Karpas-422 (cell line): ENCODE results near the gene NCKAP5L. TPM values are rescaled to one million over a fixed set of nuclear protein-coding genes. Genes with fewer than 3 reads are reported as not detected.

Experiments
- DNase-seq: peaks from one replicate; pipeline ENCODE4 v3.0.0-alpha.2; 2015
- H2AFZ ChIP-seq: fragments of 200-600 bp; sonication (generic); 2 replicates; pipeline ENCODE4 v1.6.1; 2014; ENCODE audit warnings: antibody characterized with exemption, low read length, mixed read lengths
- H3K27ac ChIP-seq: fragments of 200-600 bp; sonication (generic); 2 replicates; pipeline ENCODE4 v1.5.1; 2014; ENCODE audit warnings: mild to moderate bottlenecking, low read length, moderate library complexity
- H3K27me3 ChIP-seq: fragments of 200-600 bp; sonication (generic); 2 replicates; pipeline ENCODE4 v1.6.1; 2014; ENCODE audit warnings: low read length, mixed read lengths
- H3K36me3 ChIP-seq: fragments of 200-600 bp; sonication (generic); 2 replicates; pipeline ENCODE4 v1.6.1; 2014; ENCODE audit warnings: low read length, mixed read lengths; ENCODE audit not compliant: insufficient read depth
- H3K4me1 ChIP-seq: fragments of 200-600 bp; sonication (generic); 2 replicates; pipeline ENCODE4 v1.6.1; 2014; ENCODE audit warnings: mild to moderate bottlenecking, low read length, mixed read lengths
- H3K4me2 ChIP-seq: fragments of 200-600 bp; sonication (generic); 2 replicates; pipeline ENCODE4 v1.6.1; 2014; ENCODE audit warnings: low read length, low read depth, mild to moderate bottlenecking; ENCODE audit not compliant: poor library complexity, severe bottlenecking
- H3K4me3 ChIP-seq: fragments of 200-600 bp; sonication (generic); 2 replicates; pipeline ENCODE4 v1.5.1; 2014; ENCODE audit warnings: mild to moderate bottlenecking, antibody characterized with exemption, low read length, mixed read lengths
- H3K79me2 ChIP-seq: fragments of 200-600 bp; sonication (generic); 2 replicates; pipeline ENCODE4 v1.6.1; 2014; ENCODE audit warnings: mild to moderate bottlenecking, low read length, mixed read lengths
- H3K9ac ChIP-seq: fragments of 200-600 bp; sonication (generic); 2 replicates; pipeline ENCODE4 v1.6.0; 2014; ENCODE audit warnings: low read length
- H3K9me2 ChIP-seq: fragments of 200-600 bp; sonication (generic), shearing (Covaris generic); replicated peaks from 2 replicates; pipeline ENCODE4 v1.6.0; 2014; ENCODE audit warnings: mild to moderate bottlenecking, low read length, moderate library complexity; ENCODE audit not compliant: insufficient read depth
- H3K9me3 ChIP-seq: fragments of 300-700, 200-600 bp; sonication (generic); 2 replicates; pipeline ENCODE4 v1.6.1; 2014; ENCODE audit warnings: low read length, mixed read lengths
- H4K20me1 ChIP-seq: fragments of 200-600 bp; sonication (generic); 2 replicates; pipeline ENCODE4 v1.6.1; 2014; ENCODE audit warnings: mild to moderate bottlenecking, antibody characterized with exemption, low read length, low read depth; ENCODE audit not compliant: insufficient read depth
- total RNA-seq: library from RNA; depleted of rRNA; stranded (reverse); fragments of >200 nt; shearing (Covaris generic); gene quantifications from 2 replicates; pipeline ENCODE4 v1.2.3, GENCODE V29; 2014; ENCODE audit warnings: low replicate concordance

Gene NCKAP5L
- total RNA-seq, 1 experiment from 2014 or later: 17.3 TPM

DNA sequence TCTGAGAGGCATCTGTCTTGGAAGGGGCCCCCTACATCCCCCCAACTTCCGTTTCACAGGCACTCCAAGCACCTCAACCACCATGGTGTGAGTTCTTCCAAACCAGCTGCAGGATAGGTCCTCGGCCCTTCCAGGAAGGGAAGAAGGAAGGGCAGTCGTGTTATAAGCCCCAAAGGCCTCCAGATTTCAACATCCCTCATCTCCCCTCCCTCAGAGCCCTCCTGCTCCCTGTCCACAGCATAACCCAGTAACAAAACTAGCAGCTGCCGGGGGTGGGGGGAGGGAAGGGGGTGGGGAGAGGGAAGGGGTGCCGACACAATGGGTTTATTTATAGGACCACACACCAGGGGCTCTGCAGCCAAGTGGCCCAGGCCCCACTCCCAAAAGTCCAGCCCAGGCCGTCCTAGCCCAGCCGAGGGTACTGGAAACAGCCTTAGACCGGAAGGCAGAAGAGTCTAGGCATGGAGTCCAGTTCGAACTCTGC, 18.3 kb downstream of the NCKAP5L start:
- Histone ChIP-seq H3K9me2 (no peaks in the 10 kb centered on the region), H3K9me3 (no peaks in the 10 kb centered on the region), H3K9ac (no peak overlapping the region), H3K4me2 (no peak overlapping the region), H2AFZ (no peak overlapping the region), H4K20me1 (no peaks in the 10 kb centered on the region), H3K4me3 (no peak overlapping the region), H3K4me1 (peaks cover 40% of the 10 kb centered on the region), H3K36me3 (peaks cover 2% of the 10 kb centered on the region; the same call in 1 of the 2 replicates), H3K79me2 (peaks cover 46% of the 10 kb centered on the region), H3K27ac (no peak overlapping the region), H3K27me3 (no peaks in the 10 kb centered on the region)
- DNase-seq: no peak

DNA sequence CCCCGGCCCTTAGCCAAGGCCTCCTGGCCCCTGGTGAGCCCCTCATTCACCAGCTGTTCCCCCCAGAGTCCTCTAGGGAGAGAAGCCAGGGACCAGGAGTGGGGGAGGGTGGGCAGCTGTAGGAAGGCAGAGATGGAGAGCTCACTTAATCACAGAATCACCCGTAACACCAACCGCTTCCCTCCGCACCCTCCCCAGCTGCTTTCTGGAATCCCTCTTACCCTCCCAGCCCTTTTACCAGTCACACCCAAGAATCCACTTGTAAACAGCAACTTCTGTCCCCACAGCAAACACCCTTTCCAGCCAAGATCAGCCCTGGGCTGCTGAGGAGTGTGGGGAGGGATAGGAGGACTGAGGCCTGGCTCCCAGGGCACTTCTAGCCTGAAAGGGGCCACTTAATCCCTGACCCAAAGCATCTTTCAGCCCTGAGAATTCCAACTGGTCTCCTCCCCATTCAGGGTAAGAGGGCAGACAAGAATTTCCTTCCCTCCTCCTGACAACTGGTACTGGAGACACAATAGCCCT, 18.8 kb downstream of the NCKAP5L start:
- H3K4me1 ChIP-seq: peaks cover 39% of the 10 kb centered on the region
- H3K4me3 ChIP-seq: no peak overlapping the region
- peaks cover 41% of the 10 kb centered on the region for H3K79me2 ChIP-seq
- H4K20me1 ChIP-seq: no peaks in the 10 kb centered on the region
- H2AFZ ChIP-seq: no peak overlapping the region
- H3K27me3 ChIP-seq: no peaks in the 10 kb centered on the region
- H3K9ac ChIP-seq: no peak overlapping the region
- no peaks in the 10 kb centered on the region for H3K36me3 ChIP-seq
- H3K27ac ChIP-seq: no peak overlapping the region
- no peak overlapping the region for H3K4me2 ChIP-seq
- DNase-seq: no peak
- H3K9me3 ChIP-seq: no peaks in the 10 kb centered on the region
- no peaks in the 10 kb centered on the region for H3K9me2 ChIP-seq

DNA sequence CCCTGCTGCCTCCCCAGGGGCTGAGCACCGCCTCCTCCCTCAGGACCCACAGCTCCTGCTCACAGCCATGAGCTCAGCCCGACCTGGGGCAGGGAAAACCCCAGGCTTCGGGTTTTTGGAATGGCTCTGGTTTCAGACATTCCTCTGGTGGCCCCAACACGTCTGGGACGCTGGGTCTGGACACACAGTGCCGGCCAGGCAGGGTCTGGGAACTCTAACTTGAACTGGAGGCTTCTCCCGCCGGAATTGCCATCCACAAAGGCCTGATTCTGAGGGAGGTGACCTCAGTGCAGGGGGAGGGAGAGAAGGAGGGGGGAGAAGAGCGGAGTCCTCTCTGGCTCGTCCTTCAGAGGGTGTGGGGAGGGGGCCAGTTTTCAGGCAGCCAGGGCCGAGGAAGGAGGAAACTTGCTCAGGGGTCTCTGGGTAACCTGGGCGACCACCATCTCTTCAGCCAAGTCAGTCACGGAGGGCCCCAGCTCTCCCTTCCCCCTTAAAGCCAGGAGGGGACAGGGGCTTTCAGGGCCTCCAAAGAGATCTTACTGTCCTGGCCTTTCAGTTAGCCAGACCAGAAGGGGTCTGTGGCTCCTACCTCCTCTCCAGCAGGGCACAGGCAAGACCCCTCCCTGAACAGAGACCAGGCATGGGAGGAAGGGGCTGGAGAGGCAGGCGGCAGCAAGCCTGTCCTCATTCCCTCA, 19.4 kb downstream of the NCKAP5L start:
- Histone ChIP-seq H3K27me3 (no peaks in the 10 kb centered on the region), H3K9me2 (no peaks in the 10 kb centered on the region), H3K9ac (no peak overlapping the region), H3K4me2 (no peak overlapping the region), H3K27ac (no peak overlapping the region), H3K36me3 (no peaks in the 10 kb centered on the region), H2AFZ (no peak overlapping the region), H3K4me3 (no peak overlapping the region), H4K20me1 (no peaks in the 10 kb centered on the region), H3K9me3 (no peaks in the 10 kb centered on the region), H3K79me2 (peaks cover 40% of the 10 kb centered on the region), H3K4me1 (peaks cover 38% of the 10 kb centered on the region)
- no peak for DNase-seq

DNA sequence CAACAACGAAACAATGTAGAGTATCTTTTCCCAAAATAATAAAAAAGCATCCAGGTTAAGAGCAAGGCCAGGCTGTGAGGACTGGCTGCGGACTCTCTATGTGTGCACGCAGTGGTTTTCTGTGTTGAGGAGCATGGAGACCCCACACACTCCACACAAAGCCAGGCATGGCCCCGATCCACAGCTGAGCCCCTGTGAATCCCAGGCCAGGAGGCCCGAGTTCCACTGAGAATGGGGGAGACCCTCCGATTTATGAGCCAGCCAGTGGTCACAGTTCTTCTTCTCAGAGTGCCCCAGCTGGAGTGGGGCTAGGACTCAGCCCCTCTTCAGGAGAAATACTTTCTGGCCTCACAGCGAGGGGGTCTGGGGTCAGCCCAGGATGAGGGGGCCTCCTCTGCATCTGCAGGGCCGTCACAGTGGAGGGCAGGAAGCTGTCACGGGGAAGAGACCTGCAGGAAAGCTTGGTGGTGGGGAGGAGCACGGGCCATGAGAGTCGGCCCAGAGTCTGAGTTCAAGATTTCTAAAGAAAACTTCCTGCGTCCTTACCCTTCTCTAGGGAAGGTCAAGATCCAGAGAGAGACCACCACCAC, 20.1 kb downstream of the NCKAP5L start:
- no peaks in the 10 kb centered on the region for H3K9me3 ChIP-seq
- H3K9me2 ChIP-seq: no peaks in the 10 kb centered on the region
- H3K4me2 ChIP-seq: no peak overlapping the region
- peaks cover 30% of the 10 kb centered on the region for H3K4me1 ChIP-seq
- no peak overlapping the region for H3K27ac ChIP-seq
- no peaks in the 10 kb centered on the region for H4K20me1 ChIP-seq
- no peak overlapping the region for H3K9ac ChIP-seq
- H3K27me3 ChIP-seq: no peaks in the 10 kb centered on the region
- H3K79me2 ChIP-seq: peaks cover 39% of the 10 kb centered on the region
- DNase-seq: no peak
- no peaks in the 10 kb centered on the region for H3K36me3 ChIP-seq
- H3K4me3 ChIP-seq: no peak overlapping the region
- no peak overlapping the region for H2AFZ ChIP-seq

DNA sequence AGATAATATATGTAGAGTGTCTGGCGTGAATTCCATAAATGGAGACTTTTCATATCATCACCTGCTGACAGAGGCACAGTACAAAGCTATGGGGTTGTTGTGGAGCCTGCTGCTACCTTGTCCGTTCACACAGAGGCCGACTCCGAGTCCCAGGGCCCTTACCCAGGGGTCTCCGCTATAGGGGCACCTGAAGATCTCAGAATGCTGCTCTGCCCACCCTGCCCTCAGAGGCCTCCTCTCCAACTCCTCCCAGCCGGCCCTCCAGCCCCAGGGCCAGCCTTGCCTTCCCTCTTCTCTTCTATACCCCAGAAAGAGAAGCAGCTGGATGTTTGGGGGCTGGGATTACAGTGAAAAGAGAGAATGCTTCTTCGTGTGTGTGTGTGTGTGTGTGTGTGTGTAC, 21.3 kb downstream of the NCKAP5L start:
- no peak overlapping the region for H3K4me3 ChIP-seq
- H3K9me2 ChIP-seq: no peaks in the 10 kb centered on the region
- DNase-seq: no peak
- peaks cover 30% of the 10 kb centered on the region for H3K79me2 ChIP-seq
- H3K36me3 ChIP-seq: no peaks in the 10 kb centered on the region
- no peaks in the 10 kb centered on the region for H3K27me3 ChIP-seq
- no peak overlapping the region for H3K9ac ChIP-seq
- no peaks in the 10 kb centered on the region for H4K20me1 ChIP-seq
- H3K27ac ChIP-seq: no peak overlapping the region
- no peak overlapping the region for H3K4me2 ChIP-seq
- H3K9me3 ChIP-seq: no peaks in the 10 kb centered on the region
- no peak overlapping the region for H2AFZ ChIP-seq
- H3K4me1 ChIP-seq: peaks cover 18% of the 10 kb centered on the region

GRCh38 chr12:49806321-49806813, 21.8 kb downstream of the NCKAP5L start:
- H3K9me3 ChIP-seq: no peaks in the 10 kb centered on the region
- no peaks in the 10 kb centered on the region for H4K20me1 ChIP-seq
- no peak overlapping the region for H3K4me2 ChIP-seq

DNA sequence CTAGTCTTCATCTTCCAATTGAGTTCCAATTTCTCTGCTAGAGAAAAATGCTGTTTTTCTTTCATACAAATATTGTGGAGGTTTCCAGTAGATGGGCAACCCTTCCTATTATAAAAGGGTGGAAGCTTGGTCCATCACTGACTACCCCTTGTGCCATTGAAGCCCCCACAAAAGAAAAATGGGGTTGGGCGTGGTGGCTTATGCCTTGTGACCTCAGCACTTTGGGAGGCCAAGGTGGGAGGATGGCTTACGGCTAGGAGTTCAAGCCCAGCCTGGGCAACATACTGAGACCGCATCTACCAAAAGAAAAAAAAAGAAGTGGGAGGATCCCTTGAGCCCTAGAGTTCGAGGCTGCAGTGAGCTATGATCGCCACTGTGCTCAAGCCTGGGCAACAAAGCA, 22.8 kb downstream of the NCKAP5L start:
- no peak overlapping the region for H2AFZ ChIP-seq
- H3K9me2 ChIP-seq: no peaks in the 10 kb centered on the region
- no peaks in the 10 kb centered on the region for H3K9me3 ChIP-seq
- no peak for DNase-seq
- no peak overlapping the region for H3K4me2 ChIP-seq
- H3K9ac ChIP-seq: no peak overlapping the region
- no peaks in the 10 kb centered on the region for H3K27me3 ChIP-seq
- no peak overlapping the region for H3K4me3 ChIP-seq
- no peak overlapping the region for H3K27ac ChIP-seq
- H3K4me1 ChIP-seq: peaks cover 4% of the 10 kb centered on the region
- no peaks in the 10 kb centered on the region for H3K36me3 ChIP-seq
- peaks cover 20% of the 10 kb centered on the region for H3K79me2 ChIP-seq
- no peaks in the 10 kb centered on the region for H4K20me1 ChIP-seq

More at GRCh38 chr12:49806321-49806813, 21.8 kb downstream of the NCKAP5L start:
- H3K27me3 ChIP-seq: no peaks in the 10 kb centered on the region
- peaks cover 13% of the 10 kb centered on the region for H3K4me1 ChIP-seq
- DNase-seq: no peak
- H3K79me2 ChIP-seq: peaks cover 25% of the 10 kb centered on the region
- H2AFZ ChIP-seq: no peak overlapping the region
- no peaks in the 10 kb centered on the region for H3K9me2 ChIP-seq
- H3K9ac ChIP-seq: no peak overlapping the region
- no peak overlapping the region for H3K27ac ChIP-seq
- no peak overlapping the region for H3K4me3 ChIP-seq
- no peaks in the 10 kb centered on the region for H3K36me3 ChIP-seq

DNA sequence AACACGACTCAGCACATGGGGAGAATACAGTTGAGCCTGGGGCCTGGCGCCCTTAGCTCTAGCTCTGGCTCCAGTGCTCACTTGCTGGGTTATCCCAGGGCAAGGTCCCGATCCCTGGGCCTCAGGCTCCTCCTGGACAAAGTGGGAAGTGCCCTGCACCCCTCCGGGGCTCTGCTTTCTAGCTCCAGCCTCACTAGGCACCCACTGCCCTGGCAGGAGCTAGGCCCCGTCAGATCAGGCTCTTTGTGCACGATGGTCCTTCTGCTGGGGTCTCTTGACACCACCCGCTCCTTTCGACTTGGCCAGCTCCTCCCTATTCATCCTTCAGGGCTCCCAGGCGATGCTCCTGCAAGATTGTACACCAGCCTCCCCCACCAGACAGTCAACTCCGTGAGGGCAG, 23.4 kb downstream of the NCKAP5L start:
- Histone ChIP-seq H3K4me2 (no peak overlapping the region), H3K27ac (no peak overlapping the region), H3K4me3 (no peak overlapping the region), H3K9me3 (no peaks in the 10 kb centered on the region), H3K79me2 (peaks cover 17% of the 10 kb centered on the region; the same call in 1 of the 2 replicates), H3K9me2 (no peaks in the 10 kb centered on the region), H3K27me3 (no peaks in the 10 kb centered on the region), H3K36me3 (no peaks in the 10 kb centered on the region), H4K20me1 (no peaks in the 10 kb centered on the region), H2AFZ (no peak overlapping the region), H3K9ac (no peak overlapping the region), H3K4me1 (no peaks in the 10 kb centered on the region; the same call in 1 of the 2 replicates)
- no peak for DNase-seq
